NCI-H2107 (cell line): ENCODE measurements around the gene DRAXIN.

ENCODE experiments used
- DNase-seq: peaks from one replicate; lab custom pipeline; 2025; lab: John Stamatoyannopoulos, UW

The DRAXIN gene

DNA sequence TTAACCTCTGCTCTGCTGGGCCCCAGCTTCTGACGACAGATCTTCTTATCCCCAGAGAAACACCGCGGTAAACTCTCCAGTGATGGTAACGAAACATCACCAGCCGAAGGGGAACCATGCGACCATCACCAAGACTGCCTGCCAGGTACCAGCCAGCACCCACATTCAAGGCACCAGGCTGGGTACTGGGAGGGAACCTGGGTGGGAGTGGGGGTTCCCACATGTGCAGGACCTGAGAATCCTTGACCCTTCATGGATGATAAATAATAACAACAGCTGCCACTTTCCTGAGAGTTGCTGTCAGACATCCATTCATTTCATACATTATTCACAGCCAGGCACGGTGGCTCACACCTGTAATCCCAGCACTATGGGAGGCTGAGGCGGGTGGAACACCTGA lies 20.8 kb downstream of the DRAXIN start:
- DNase-seq = no peak

DNA sequence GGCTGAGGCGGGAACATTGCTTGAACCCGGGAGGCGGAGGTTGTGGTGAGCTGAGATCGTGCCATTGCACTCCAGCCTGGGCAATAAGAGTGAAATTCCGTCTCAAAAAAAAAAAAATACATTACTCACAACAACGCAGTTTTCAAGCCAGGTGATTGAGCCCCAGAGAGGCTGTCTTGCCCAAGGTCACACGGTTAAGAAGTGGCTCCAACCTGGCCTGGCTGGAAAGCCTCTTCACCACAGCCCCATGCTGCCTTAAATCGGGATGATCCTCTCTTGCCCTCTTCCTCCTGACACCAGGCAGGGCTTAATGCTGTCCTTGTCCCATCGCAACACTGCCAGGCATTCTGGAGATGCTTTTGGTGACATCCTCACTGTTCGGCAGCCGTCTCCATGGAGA lies 21.6 kb downstream of the DRAXIN start:
- no peak for DNase-seq

GRCh38 chr1:11714831-11715575 lies 23.5 kb downstream of the DRAXIN start:
- DNase-seq = no peak

- DNase-seq = peak; percentile 48
Measured at GRCh38 chr1:11719313-11720032, 28.0 kb downstream of the DRAXIN start.

DNA sequence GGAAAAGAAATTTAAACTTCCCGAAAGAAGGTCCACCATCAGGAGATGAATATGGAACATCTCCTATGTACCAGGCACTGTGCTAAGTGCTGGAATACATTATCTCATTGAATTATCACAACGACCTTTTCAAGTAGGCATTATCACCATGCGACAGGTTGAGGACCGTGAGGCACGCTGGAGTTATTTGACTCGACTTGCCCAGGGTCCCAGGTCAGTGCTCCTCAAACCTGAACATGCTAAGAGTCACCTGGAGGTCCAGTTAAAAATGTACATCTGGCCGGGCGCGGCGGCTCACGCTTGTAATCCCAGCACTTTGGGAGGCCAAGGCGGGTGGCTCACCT lies 28.5 kb downstream of the DRAXIN start:
- no peak for DNase-seq

- no peak for DNase-seq
Measured at GRCh38 chr1:11720525-11720924, 29.0 kb downstream of the DRAXIN start.

GRCh38 chr1:11721311-11721710 lies 29.8 kb downstream of the DRAXIN start:
- no peak for DNase-seq

GRCh38 chr1:11722538-11722937 lies 31.0 kb downstream of the DRAXIN start:
- DNase-seq = no peak

DNA sequence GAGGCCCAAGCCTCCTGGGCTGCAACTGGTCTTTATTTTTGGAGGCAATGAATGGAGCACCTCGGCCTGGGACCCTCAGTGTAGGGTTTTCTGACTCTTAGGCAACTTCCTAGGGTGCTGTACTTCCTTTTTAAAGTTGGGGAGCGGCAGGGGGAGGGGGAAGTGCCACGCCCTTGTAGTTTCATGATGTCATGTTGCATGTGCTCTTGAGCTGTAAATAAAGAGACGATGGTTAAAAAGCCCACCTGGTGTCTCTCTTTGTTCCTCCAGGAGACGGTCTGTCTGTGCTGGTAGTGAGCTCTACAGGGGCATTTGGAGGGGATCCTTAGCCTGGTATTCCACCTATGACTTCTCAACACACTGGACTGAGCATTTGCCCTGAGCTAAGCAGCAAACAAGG lies 34.1 kb downstream of the DRAXIN start:
- DNase-seq = no peak

DNA sequence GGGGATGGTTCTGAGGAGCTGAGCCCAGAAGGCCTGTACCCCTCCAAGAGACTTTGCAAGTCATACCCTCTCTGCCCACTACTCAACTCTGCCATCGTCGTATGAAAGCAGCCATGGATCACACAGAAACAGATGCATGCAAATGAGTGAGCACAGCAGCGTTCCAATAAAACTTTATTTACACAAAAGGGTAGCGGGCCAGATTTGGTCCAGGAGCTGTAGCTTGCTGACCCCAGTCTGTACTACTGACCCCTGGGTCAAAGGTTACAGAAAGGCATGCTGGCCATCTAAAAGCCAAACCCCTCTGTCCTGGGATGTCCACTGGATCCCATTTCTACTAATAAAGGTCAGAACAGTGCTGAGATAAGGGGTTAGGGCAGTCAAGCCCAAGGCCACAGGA lies 35.6 kb downstream of the DRAXIN start:
- DNase-seq = no peak

- DNase-seq = no peak
Measured at GRCh38 chr1:11728126-11728806, 36.8 kb downstream of the DRAXIN start.

GRCh38 chr1:11729155-11729497 lies 37.6 kb downstream of the DRAXIN start:
- DNase-seq = no peak

DNA sequence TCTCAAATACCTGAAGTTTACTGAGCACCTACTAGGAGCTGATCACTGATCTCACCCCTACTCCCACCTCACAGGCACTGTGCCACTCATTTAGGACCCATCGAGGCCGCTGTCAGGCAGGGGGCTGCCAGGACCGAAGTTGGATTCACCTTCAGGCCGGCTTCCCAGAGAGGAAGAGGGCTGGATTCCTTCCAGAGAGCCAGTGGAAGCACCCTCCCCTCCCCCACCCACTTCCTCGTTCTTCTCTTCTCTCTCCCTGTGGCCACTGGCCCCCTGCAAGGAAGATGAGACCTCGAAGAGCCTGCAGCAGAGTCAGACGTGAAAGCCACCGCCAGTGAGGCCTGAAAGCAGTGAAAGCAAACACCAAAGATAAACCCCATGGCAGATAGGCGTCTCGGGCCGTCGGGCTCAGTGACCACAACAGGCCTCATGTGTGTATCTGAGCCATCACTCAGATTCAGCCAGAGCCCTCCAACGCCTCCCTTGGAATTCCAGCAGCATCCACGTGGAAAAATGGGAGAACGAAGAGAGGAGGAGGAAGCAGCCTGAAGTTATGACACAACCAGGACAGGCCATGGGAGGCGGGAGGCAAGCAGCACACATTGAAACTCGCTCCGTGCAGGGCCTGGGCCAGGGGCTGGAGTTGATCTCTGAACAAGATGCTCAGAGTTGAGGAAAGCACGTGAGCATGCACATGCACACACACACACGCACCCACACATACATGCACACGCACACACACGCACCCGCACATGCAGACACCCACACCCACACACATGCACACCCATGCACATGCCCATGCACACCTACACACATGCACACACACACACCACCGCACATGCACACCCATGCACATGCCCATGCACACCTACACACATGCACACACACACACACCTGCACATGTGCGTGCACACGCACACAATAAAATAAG lies 38.3 kb downstream of the DRAXIN start:
- DNase-seq = no peak

- no peak for DNase-seq
Measured at GRCh38 chr1:11730429-11730891, 39.0 kb downstream of the DRAXIN start.

DNA sequence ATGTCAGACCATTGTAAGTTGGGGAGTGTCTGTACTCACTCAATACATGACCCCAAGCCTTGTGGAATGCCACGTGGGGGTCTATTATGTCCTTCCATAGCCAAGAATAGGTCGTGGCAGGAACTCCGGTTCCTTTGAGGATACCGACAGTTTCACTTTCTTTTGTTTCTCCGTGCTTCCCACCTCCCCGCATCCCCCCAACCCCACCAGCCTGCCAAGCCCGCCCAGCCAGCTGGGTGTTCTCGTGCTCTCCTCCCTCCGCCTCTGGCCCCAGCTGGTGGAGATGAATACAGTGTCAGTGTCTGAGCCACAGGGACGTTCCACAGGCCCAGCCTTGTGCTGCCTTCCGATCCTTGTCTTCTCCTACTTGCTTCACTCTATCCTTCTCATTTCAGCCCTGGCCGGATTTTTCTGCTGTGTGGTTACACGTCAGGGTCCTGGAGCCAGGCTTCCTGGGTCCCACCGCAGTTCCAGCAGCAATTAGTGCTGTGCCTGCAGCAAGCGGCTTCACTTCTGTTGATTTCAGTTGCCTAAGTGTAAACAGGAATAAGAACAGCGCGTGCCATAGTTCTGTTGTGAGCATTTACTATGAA lies 40.3 kb downstream of the DRAXIN start:
- no peak for DNase-seq

DNA sequence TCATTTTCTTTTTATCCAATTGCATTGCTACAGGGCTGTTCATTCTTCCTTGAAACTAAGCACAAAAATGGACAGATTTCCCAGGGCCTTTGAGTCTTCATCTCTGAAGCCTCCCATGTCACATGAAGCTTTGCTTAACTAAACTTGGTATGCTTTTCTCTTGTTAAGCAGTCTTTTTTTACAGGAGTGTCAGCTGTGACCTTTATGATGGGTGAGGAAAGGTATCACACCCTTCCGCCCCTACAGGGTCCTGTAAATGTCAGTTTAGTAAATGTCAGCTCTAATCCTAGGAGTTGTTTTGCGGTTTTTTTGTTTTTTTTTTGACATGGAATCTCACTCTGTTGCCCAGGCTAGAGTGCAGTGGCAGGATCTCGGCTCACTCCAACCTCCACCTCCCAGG lies 41.8 kb downstream of the DRAXIN start:
- no peak for DNase-seq

GRCh38 chr1:11735531-11735853 lies 44.0 kb downstream of the DRAXIN start:
- no peak for DNase-seq

- DNase-seq = peak; percentile 91
Measured at GRCh38 chr1:11735854-11736745, 44.6 kb downstream of the DRAXIN start, which contains the start of gene AGTRAP. Gene AGTRAP, plus strand, starts transcription at chr1:11736136. Its CDS starts 73 bp downstream, at chr1:11736209.

DNA sequence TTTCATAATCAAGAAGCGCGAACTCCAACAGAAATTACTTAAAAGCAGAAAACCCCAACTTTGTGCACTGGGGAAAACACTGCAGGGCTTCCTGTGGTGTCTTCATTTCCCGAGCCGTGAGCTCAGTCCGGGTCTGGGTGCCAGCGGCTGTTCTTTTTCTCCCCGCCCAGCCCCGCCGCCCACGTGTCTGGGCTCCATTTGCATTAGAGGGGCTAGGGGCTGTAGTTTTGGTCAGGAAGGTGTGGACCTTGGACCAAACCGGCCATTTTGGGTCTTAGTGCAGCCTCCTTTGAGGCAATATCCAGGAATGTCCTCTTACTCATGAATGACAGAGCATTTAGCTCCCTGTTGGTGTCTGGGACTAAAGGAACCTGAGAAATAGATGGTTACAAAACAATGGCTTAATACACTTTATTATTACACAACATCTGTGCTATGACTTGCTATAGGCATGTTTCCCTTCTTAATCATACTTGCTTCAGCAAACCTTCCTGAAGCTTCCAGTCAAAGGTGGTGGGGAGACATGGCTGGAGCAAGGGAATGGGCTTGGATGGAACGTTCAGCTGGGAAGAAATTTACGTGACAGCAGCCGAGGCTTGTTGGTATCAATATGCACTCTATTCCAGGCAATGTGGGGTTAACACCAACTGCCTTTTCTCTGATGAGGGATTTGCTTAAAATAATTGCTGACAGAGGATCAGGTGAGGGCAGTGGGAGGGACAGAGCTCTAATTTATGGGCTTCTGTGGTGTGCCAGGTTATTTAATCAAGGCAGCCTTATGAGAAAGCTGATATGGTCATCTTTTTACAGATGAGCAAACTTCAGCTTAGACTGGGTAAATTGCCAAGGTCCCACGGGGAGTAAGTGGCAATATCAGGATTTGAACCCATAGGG lies 45.5 kb downstream of the DRAXIN start:
- DNase-seq = no peak

DNA sequence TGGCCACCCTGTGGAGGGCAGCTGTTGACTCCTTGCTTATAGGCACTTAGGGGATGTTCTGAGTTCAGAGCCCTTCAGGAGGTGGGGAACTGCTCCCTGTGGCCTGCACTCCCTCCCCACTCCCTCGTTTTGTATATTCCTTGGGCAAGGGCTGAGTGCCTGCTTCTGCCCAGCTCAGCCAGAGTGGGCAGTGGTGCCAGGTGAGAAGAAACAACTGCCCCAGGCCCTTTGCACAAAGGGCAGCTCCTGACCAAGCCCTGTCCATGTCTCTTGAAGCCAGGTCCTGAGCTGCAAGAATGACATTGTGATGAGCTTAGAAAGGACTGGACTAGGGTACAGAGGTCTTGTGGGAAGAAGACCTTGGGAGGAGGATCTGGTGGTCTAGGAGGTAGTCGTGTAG lies 46.6 kb downstream of the DRAXIN start:
- no peak for DNase-seq
